GM18507 (cell line): ENCODE data around the gene ABL1.

ENCODE experiments used
- DNase-seq: peaks from one replicate; pipeline ENCODE4 v3.0.0; 2011; ENCODE audit warnings: low read depth; ENCODE audit not compliant: insufficient read length; ENCODE audit errors: extremely low spot score
- FAIRE-seq: peaks from 2 replicates; lab custom pipeline; 2011; peaks lifted over from hg19 to GRCh38; lab: Jason Lieb, UNC

ABL1 gene

GRCh38 chr9:130884542-130885483 is 49.8 kb downstream of the ABL1 start:
- no peak for FAIRE-seq
- DNase-seq = no peak

GRCh38 chr9:130885484-130886375 is 50.7 kb downstream of the ABL1 start:
- no peak for FAIRE-seq

GRCh38 chr9:130886981-130887380 is 51.9 kb downstream of the ABL1 start:
- DNase-seq = no peak

More at GRCh38 chr9:130885484-130886375, 50.7 kb downstream of the ABL1 start:
- DNase-seq = no peak

GRCh38 chr9:130887494-130888144 is 52.6 kb downstream of the ABL1 start:
- no peak for FAIRE-seq
- DNase-seq = no peak

More at GRCh38 chr9:130886981-130887380, 51.9 kb downstream of the ABL1 start:
- FAIRE-seq = no peak

- DNase-seq (no peak), FAIRE-seq (no peak)
Measured at GRCh38 chr9:130888146-130888885, 53.3 kb downstream of the ABL1 start.

GRCh38 chr9:130890124-130890523 is 55.1 kb downstream of the ABL1 start:
- FAIRE-seq = no peak
- no peak for DNase-seq

- no peak for FAIRE-seq
- no peak for DNase-seq
Measured at GRCh38 chr9:130890870-130891687, 56.0 kb downstream of the ABL1 start.

- no peak for FAIRE-seq
Measured at GRCh38 chr9:130891688-130892476, 56.8 kb downstream of the ABL1 start.

GRCh38 chr9:130892477-130893304 is 57.6 kb downstream of the ABL1 start:
- DNase-seq (no peak), FAIRE-seq (no peak)

More at GRCh38 chr9:130891688-130892476, 56.8 kb downstream of the ABL1 start:
- no peak for DNase-seq

GRCh38 chr9:130893341-130894101 is 58.5 kb downstream of the ABL1 start:
- DNase-seq = no peak
- FAIRE-seq = no peak

- DNase-seq (no peak), FAIRE-seq (no peak)
Measured at GRCh38 chr9:130894546-130894945, 59.5 kb downstream of the ABL1 start.

GRCh38 chr9:130895038-130895437 is 60.0 kb downstream of the ABL1 start:
- no peak for DNase-seq
- no peak for FAIRE-seq

GRCh38 chr9:130895481-130896232 is 60.6 kb downstream of the ABL1 start:
- DNase-seq (no peak), FAIRE-seq (no peak)

- FAIRE-seq = no peak
- no peak for DNase-seq
Measured at GRCh38 chr9:130896233-130897014, 61.4 kb downstream of the ABL1 start, which contains the start of gene QRFP. QRFP (minus strand) TSS chr9:130896812; CDS start chr9:130893838, 2,974 bp downstream.
